Psoas muscle (tissue), 8 donors: Measurements from ENCODE around the gene FANCD2. TPM values are rescaled to one million over a fixed set of nuclear protein-coding genes. Genes with fewer than 3 reads are reported as not detected.

ENCODE experiments used
- ATAC-seq, 4 donors: fragments of 200-7000 bp; cut with Tn5 transposase; one replicate each; pipeline ENCODE4 v1.9.1; 2020; ENCODE audit warnings: moderate library complexity in 3 of 4, mild to moderate bottlenecking in 2 of 4
- DNase-seq, 2 donors: peaks; one replicate each; pipeline ENCODE4 v3.0.0-alpha.2; 2020
- H3K27ac ChIP-seq: fragments of 200-600 bp; one replicate; pipeline ENCODE4 v1.8.0; 2022
- H3K27me3 ChIP-seq, 3 donors: fragments of 200-600 bp in 1 of 3; one replicate each; pipeline versions ENCODE4 v1.6.1 to v1.8.0; 2013 to 2022; ENCODE audit warnings: low read length in 2 of 3, mild to moderate bottlenecking in 2 of 3, moderate library complexity in 1 of 3; ENCODE audit not compliant: insufficient read depth in 3 of 3
- H3K36me3 ChIP-seq, 2 donors: fragments of 200-600 bp in 1 of 2; one replicate each; pipeline versions ENCODE4 v1.6.1 to v1.8.0; 2013 to 2022; ENCODE audit warnings: low read depth in 1 of 2, mild to moderate bottlenecking in 1 of 2, moderate library complexity in 1 of 2; ENCODE audit not compliant: insufficient read depth in 1 of 2
- H3K4me1 ChIP-seq: fragments of 200-600 bp; one replicate; pipeline ENCODE4 v1.8.0; 2022
- H3K4me3 ChIP-seq: fragments of 200-600 bp; one replicate; pipeline ENCODE4 v1.8.0; 2022; ENCODE audit warnings: mild to moderate bottlenecking
- H3K9me3 ChIP-seq: fragments of 200-600 bp; one replicate; pipeline ENCODE4 v1.8.0; 2022
- CTCF ChIP-seq: fragments of 200-600 bp; IDR thresholded peaks from one replicate; pipeline ENCODE4 v1.8.0; 2022; ENCODE audit warnings: antibody characterized with exemption
- WGBS, 3 donors: extraction: QIAGEN DNeasy Blood & Tissue Kit; methylation state at CpG; one replicate each; pipeline versions ENCODE4 v1.1.6 to v1.1.7; 2013; 5-methylcytosine and 5-hydroxymethylcytosine counted together
- intact Hi-C, 2 donors: fragments of 100-400 bp; cut with DNase I; formaldehyde crosslinking; loops; one replicate each; pipeline versions ENCODE4 v1.11.0 to v1.14.2; 2022
- polyA plus RNA-seq, 3 donors: library from polyadenylated mRNA; stranded (reverse); fragments of 200-250 nt; gene quantifications; one replicate each; pipeline ENCODE4 v1.2.3, GENCODE V29; 2013
- total RNA-seq, 4 donors: library from RNA; stranded (reverse); fragmentation: NEBNext Ultra II Directional in 2 of 4; extraction: Animal tissue kit (Norgen Biotek cat#: 25700) in 2 of 4; gene quantifications; one replicate each; pipeline versions ENCODE4 v1.2.1 to v1.2.4, GENCODE V29; 2021 to 2023
- donor health status: healthy with polysubstance abuse.
- donor health status: DM: no; HTN: no; CAD: no; lungs with moderate emphysema.
- donor health status: Bipolar disorder and iron deficiency.
- donor health status: healthy.
- donor health status: DM: yes; HTN: yes; CAD: no.
- donor health status: DM: no; HTN: no; CAD: no.
- donor health status: DM: no; HTN: no; CAD: no.
- donor health status: DM: yes; HTN: yes; CAD: no.

FANCD2 gene
- total and polyA plus RNA-seq, 7 donors: 0.08 to 1.0 (median 0.58) TPM

GRCh38 chr3:10019326-10019725 lies 6.9 kb upstream of the FANCD2 start:
- no peak for ATAC-seq

GRCh38 chr3:10021856-10022775 lies 4.1 kb upstream of the FANCD2 start:
- Histone ChIP-seq H3K9me3 (no peaks in the 10 kb centered on the region), H3K4me3 (no peak overlapping the region), H3K27me3 (no peaks in the 10 kb centered on the region), H3K27ac (no peak overlapping the region), H3K4me1 (peaks cover 21% of the 10 kb centered on the region), H3K36me3 (peaks cover 3 to 68% of the 10 kb centered on the region in 2 donors)
- ATAC-seq: no peak
- TF ChIP-seq CTCF: no peak
- WGBS, 3 donors: 89 to 92% (median 89%) methylated on average over 9 of the region's 9 CpGs
- intact Hi-C loops: loop anchor here in 1 of 2 donors (5.0 to 10.0 kb wide), 3 partner anchors 75 to 303 kb away; partner anchors contain the start of gene SEC13
- DNase-seq: no peak

More at GRCh38 chr3:10019326-10019725, 6.9 kb upstream of the FANCD2 start:
- H3K4me3 ChIP-seq: no peak overlapping the region
- peaks cover 23% of the 10 kb centered on the region for H3K4me1 ChIP-seq
- H3K36me3 ChIP-seq: peaks cover 3 to 68% of the 10 kb centered on the region in 2 donors
- H3K9me3 ChIP-seq: no peaks in the 10 kb centered on the region
- no peak for TF ChIP-seq CTCF
- WGBS, 3 donors: 76 to 84% (median 77%) methylated on average over 5 of the region's 5 CpGs
- no peak overlapping the region for H3K27ac ChIP-seq
- no peaks in the 10 kb centered on the region for H3K27me3 ChIP-seq
- intact Hi-C loops: no loop called here
- DNase-seq: no peak

- Histone ChIP-seq H3K36me3 (peaks cover 3 to 52% of the 10 kb centered on the region in 2 donors), H3K27ac (no peak overlapping the region), H3K4me1 (peaks cover 21% of the 10 kb centered on the region), H3K27me3 (no peaks in the 10 kb centered on the region), H3K9me3 (no peaks in the 10 kb centered on the region), H3K4me3 (no peak overlapping the region)
- TF ChIP-seq CTCF: no peak
- ATAC-seq (peak in 1 of 4 donors; percentile 29), DNase-seq (no peak)
- 67 to 80% (median 75%) methylated on average over 8 of the region's 8 CpGs for WGBS, 3 donors
- intact Hi-C loops: loop anchor here in 1 of 2 donors (5.0 to 10.0 kb wide), 3 partner anchors 76 to 301 kb away; partner anchors contain the start of gene SEC13
Observed at GRCh38 chr3:10023587-10024310, 2.5 kb upstream of the FANCD2 start.

- DNase-seq (no peak), ATAC-seq (peak in 1 of 4 donors; percentile 16)
- Histone ChIP-seq H3K27me3 (no peaks in the 10 kb centered on the region), H3K36me3 (peaks cover 3 to 35% of the 10 kb centered on the region in 2 donors), H3K27ac (peak overlapping the region; percentile 72), H3K4me1 (peaks cover 21% of the 10 kb centered on the region), H3K4me3 (peak overlapping the region; percentile 78), H3K9me3 (no peaks in the 10 kb centered on the region)
- TF ChIP-seq CTCF: no peak
- intact Hi-C loops: loop anchor here (5.0 to 10.0 kb wide), 3 partner anchors 92 to 299 kb away; partner anchors contain the start of genes BRK1 (in 2 of the 2) and SEC13 (in 1 of the 2)
- 24 to 26% (median 26%) methylated on average over 19 of the region's 19 CpGs for WGBS, 3 donors
Observed at GRCh38 chr3:10025205-10026083, 793 bp upstream of the FANCD2 start.
